ENCODE data around the gene PHF2.

DNA sequence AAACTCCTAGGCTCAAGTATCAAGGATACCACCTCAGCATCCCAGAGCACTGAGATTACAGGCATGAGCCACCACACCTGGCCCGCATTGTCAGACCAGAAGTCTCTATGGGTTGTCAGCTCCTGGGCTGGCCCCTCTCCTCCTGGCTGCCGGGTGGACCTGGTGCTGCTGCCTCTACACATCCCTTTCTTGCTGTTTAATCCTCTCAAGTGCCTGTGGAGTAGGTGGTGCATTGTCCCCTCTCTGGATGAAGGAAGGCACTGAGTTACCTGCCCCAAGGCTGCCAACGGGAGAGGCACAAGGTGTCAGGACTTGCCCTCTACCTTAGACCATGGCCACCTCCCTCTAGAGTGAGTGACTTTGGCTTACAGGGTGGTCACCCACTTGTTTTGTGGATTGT lies 37.4 kb downstream of the PHF2 start:
- TF ChIP-seq POLR2A (IDR thresholded peaks at IDR 0.05), result no peak
- TF ChIP-seq, protein P1, sequence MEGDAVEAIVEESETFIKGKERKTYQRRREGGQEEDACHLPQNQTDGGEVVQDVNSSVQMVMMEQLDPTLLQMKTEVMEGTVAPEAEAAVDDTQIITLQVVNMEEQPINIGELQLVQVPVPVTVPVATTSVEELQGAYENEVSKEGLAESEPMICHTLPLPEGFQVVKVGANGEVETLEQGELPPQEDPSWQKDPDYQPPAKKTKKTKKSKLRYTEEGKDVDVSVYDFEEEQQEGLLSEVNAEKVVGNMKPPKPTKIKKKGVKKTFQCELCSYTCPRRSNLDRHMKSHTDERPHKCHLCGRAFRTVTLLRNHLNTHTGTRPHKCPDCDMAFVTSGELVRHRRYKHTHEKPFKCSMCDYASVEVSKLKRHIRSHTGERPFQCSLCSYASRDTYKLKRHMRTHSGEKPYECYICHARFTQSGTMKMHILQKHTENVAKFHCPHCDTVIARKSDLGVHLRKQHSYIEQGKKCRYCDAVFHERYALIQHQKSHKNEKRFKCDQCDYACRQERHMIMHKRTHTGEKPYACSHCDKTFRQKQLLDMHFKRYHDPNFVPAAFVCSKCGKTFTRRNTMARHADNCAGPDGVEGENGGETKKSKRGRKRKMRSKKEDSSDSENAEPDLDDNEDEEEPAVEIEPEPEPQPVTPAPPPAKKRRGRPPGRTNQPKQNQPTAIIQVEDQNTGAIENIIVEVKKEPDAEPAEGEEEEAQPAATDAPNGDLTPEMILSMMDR (IDR thresholded peaks at IDR 0.05), result no peak
- no peak for TF ChIP-seq POLR2AphosphoS5 (IDR thresholded peaks at IDR 0.05)

All from sigmoid colon (tissue), 4 donors.